Activated T-cell treated with anti-CD3 and anti-CD28 coated beads for 1 hour (primary cell): ENCODE results near the gene BTBD16.

ENCODE experiments used
- DNase-seq: peaks from one replicate; pipeline ENCODE4 v3.0.0-alpha.2; 2020; ENCODE audit warnings: low read depth

Gene BTBD16

DNA sequence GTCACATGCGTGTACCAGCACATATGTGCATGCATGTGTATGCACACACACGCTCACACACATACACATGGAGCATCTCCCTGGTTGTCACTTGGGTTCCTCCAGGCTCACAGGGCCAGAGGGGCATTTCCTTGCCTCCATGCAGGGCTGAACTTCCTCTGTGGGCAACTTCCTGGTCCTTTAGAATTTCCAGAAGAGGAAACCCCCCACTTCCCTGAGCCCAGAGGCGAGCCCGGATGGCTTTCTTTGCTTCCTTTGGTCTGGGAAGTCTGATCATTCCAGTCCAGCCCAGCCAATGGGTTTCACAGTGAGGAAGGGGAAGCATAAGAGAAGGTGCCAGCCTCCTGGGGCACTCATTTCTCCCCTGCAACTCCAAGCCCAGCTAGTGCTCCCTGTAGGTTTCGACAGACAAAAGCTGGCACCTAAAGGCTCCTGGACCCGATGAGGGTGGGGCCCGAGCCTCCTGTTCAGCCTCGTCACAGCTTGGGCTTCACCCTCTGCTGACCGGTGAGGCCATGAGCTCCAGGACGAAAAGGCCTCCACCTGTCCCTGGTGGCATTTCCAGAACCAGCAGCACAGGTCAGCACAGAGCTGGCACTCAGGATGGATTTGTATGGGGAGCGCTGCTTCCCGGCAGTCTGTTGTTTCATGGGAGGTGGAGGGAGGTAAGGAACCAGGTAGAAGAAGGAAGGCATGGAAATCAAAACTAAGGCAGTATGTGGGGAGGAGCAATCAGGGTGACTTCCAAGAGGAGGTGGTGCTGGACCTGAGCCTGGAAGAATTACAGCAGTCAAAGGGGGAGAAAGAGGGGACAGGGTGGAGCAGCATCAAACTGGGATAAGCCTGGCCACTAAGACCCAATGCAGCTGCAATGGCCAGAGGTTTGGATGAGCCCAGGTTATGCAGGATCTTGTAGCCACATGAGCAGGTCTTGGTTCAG, 23.7 kb downstream of the BTBD16 start:
- no peak for DNase-seq

DNA sequence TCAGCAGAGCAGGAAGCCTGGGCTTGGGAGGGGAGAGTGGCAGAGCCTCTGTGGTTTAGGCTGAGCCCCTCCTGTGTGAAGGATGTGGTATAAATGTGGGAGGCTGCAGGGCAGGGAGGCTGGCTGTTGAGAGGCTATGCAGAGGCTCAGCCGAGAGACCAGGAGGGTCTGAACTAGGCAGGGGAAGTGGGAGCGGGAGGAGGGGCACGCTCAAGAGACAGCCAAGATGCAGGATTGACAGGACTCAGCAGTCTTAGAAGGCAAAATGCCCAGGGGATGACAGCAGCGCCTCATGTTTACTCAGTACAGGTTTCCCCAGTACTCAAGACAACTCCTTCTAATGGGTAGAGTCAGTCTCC, 24.3 kb downstream of the BTBD16 start:
- no peak for DNase-seq

DNA sequence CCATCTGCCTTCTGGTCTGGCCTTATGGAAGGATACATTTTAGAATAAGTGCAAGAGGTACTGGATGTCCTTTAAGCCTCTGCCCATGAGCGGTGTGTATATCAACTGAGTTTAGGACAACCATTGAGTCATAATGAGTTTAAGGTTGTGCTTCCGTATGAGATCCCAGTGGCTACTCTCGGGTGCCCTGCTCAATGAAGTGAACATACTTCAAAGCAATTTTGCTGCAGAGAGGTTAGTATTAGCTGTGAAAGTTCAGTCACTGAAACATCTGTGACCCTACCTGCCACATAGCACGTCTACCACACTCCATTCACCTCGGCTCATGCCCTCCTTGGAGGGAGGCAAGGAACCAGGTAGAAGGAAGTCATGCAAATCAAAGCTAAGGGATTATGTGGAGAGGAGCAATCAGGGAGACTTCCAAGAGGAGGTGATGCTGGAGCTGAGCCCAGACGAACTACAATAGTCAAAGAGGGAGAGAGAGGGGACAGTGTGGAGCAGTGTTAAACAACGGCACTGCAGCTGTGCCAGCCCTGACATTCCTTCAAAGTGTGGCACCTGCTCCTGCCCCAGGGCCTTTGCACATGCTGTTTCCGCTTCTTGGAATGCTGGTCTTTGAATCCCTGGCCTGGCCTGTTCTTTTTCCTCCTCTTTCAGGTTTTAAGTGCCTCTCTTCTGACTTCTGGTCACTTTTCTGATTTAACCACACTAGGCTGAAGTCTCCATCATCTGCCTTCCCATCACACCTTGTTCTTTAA, 25.4 kb downstream of the BTBD16 start:
- DNase-seq = no peak

DNA sequence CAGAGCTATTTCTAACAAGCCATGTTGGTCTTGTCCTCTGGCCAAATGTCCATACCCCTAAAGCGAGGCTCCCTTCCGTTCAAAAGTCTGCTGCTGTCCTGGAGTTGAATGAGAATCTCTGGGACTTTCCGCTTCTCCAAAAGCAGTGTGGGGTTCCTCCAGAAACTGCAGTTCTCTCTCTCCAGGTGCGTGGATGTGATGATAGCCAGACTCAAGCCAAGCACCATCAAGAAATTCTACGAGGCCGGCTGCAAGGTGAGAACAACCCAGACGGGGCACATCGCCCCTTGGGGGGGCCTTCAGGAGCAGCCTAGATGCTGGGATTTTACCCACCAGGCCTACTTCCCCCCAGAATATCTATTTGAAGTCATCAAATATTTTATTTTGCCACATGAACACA, 26.5 kb downstream of the BTBD16 start:
- no peak for DNase-seq

DNA sequence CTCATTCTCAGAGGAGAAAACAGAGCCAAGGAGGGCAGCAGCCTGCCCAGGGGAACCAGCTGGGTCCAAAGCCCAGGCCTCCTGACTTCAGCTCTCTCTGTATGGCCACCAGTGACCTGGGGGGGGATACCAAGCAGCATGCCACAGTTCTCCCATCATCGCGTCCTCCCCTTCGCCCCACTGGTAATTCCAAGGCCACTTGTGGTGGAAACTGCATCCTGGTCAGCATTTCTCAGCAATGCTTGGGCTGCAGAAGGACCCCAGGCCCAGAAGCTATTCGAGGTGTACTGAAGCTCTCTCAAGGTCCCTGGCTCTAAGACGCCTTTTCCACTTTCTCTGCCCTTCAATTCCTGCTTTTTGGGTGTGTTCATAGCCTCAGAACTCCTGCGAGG, 27.1 kb downstream of the BTBD16 start:
- DNase-seq = no peak

DNA sequence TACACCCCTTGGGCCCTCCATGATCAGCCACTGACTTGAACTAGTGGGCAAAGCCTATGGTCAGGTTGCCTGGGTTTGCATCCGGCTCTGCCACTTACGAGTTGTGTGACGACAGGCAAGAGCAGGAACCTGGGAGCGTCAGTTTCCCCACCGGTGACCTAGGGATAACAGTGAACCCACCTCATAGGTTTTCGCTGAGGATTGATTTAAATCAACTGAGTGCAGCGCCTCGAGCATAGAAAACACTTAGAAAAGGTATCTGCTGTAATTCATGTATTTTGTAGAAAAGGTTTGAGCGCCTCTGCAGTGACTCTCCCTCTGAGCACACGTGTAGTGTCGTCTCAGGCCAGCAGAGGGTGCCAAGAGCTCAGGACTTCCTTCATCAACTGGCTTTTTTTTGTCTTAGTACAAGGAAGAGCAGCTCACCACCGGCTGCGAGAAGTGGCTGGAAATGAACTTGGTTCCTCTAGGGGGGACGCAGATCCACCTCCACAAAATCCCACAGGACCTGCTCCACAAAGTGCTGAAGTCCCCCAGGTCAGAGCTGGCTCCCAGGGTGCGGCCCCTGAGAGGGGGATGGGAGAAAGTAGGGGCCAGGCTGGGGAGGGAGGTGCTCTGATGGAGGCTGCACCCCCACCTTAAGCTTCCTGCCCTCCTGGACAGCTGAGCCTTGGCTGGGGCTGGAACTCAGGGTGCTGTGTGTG, 27.7 kb downstream of the BTBD16 start:
- peak; percentile 59 for DNase-seq

DNA sequence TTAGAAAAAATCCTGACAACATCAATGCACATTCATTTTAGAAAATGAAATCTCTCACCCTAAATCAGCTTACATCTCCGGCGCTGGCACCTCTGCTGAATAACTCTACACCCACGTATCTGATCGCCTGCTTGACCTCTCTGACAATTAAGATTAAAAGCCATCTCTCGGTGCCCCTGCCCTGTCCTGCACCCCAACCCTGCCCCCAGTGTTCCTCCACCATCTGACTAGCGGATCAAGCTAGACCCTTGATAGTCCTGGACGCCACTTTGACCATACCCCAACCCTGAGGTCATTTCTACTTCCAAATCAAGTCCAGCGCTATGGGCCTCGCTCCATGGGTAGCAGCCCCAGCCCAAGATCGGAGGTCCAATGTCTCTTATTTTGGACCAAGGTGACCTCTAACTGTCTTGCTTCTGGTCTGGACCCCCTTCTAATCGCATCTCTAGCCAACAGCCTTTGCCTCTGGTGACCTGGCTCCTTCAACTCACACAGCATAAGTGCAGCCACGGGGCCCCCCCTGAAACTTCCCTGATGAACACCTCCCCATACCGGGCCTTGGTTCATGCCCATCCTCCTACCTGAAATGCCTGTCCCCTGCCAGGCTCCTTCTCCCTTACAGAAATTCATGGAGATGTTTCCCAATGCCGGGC, 28.5 kb downstream of the BTBD16 start:
- no peak for DNase-seq

DNA sequence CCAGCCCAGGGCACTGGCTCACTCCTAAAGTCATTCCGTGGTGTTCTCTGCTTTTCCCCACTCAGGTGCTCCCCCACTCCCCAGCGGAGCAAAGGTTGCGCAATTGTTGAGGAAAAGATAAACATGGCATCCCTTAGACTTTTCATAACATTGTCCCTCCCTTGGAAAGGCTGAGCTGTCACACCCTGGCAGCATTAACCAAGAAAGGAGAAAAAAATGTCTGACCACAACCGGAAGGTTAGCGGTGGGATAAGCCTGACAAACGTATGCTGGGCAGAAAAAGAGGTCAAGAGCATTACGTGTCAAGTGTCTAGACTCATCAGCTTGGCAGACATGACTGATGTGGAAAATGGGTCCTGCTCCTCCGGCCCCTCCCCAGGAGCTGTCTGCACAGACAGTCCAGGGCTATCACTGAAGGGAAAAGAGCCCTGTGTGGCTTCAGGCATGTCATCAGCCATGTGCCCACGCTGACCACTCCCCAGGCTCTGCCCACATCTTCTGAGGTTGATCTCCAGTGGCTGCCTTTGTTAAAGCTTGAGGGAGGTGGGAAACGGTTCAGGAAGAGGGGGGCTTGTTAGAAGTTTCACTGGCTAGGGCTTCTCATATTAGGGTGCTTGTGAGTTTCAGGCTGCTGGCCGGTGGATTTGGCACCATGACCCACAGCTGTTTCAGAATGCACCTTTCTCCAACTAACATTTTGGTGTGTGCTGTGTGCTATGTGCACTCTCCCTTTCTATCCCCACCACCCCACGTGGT, 30.1 kb downstream of the BTBD16 start:
- no peak for DNase-seq

DNA sequence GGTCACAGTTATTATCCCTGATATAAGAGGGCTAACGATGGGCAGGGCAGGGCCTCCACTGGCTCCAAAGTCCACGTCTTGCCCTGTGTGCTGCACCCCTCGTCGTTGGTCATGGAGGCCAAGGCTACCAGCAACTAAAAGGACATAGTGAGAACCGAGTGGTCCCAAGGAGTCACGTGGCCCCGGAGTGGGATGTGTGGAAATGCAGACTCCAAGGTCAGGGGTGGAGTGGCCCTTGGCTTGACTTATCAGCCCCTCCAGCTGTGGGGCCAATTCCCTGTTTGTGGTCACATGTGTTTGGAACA, 30.7 kb downstream of the BTBD16 start:
- DNase-seq = no peak

DNA sequence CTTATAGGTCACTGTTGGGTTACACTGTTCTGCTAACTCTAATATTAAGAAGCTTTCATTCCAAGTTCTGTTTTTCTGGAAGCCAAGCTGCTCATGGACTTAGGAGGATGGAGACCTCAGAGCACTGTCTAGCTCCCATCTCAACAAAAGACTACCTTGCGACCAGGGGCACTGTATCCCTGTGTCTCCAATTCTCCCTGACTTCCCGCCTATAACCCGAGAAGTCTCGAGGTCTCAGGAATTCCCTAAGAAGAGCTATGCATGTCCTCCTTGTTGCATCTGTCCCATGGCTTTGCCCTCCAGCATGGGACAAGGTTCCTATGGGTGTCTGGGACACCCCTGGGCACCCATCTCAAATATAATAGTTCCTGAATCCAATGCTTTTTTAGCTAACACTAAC, 31.2 kb downstream of the BTBD16 start:
- no peak for DNase-seq

DNA sequence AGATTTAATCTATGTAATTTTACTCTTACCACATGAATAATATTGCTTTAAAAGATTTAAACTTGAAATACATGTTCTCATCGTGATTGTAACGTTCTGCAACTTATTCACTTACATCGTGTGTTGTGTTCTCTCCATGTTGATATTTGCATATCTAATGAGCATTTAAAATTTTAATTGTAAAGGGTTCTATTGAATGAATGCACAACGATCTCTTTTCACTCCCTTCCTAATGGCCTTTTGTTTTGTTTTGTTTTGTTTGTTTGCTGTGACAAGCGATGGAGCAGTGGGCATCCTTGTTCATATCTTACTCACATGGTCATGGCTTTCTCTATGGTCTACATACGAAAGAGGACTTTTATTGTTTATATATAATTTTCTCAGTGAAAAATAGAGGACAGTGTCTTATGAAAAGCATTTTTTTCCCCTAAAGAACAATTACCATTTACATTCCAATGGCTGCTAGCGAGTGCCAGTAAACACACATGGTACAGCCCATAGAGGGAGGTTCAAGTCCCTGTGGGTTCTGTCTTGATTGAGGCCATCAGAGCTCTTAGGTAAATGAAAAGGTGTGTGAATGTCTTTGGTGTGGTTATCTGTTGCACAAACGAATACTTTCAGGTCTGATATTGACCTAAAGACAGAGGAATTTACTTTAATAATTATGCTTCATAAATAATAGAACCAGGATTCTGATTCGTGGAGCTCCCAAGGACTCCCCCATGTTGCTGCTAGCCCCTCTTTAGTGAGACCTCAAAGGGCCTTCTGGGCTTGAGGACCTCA, 32.4 kb downstream of the BTBD16 start:
- DNase-seq = no peak

DNA sequence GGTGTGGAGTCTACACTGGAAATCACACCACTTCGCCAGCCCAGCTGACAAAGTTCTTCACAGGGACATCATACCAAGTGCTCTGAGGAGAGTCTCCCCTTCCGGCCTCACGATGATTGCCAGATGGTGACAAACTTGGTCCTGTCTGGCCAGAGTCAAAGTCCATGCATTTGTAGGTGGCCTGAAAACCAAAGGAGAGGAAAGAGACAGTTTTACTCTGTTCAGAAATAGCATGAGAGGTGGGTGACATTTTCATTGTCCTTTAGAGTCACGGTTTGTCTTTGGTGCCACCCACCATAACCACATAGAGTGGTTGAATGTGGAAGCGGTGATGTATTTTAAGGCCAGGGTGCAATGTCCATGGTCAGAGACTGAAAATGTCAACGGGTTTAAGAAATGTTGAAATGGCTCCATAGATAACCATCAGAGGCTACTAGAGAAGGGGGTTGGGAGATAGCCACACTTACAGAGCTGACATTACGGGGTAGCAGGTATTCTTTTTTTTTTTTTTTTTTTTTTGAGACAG, 33.0 kb downstream of the BTBD16 start:
- no peak for DNase-seq

DNA sequence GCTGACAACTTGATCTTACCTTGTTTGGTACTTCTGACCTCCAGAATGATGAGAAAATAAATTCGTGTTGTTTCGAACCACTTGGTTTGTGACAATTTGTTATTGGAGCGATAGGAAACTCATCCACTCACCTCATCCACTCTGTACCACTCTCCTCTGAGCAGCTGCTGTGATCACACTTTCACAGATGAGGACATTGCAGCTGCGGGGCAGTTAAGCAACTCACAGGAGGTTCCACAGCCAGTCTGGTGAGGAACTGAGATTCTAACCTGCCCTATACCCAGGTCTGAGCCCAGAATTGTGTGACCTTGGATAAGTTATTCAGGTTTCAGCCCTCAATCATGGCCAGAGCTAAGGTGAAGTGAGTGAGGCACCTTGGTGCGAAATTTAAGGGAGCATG, 35.2 kb downstream of the BTBD16 start:
- DNase-seq = no peak

DNA sequence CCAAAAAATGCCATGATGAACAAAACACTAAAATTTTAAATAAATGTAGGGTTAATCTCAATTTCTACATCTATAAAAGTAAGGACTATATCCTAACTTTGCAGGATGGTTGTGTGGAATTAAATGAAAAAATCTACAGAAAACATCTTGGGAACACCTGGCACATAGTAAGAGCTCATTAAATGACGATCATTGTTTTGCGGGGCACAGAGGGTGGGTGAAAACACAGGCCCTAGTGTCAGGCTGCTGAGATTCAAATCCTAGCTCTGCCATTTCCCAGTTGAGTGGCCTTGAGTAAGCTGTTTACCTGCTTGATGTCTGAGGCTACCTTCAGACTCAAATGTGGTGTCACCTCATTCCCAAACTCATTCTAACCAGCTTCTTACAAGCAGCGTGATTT, 35.6 kb downstream of the BTBD16 start:
- DNase-seq = no peak

DNA sequence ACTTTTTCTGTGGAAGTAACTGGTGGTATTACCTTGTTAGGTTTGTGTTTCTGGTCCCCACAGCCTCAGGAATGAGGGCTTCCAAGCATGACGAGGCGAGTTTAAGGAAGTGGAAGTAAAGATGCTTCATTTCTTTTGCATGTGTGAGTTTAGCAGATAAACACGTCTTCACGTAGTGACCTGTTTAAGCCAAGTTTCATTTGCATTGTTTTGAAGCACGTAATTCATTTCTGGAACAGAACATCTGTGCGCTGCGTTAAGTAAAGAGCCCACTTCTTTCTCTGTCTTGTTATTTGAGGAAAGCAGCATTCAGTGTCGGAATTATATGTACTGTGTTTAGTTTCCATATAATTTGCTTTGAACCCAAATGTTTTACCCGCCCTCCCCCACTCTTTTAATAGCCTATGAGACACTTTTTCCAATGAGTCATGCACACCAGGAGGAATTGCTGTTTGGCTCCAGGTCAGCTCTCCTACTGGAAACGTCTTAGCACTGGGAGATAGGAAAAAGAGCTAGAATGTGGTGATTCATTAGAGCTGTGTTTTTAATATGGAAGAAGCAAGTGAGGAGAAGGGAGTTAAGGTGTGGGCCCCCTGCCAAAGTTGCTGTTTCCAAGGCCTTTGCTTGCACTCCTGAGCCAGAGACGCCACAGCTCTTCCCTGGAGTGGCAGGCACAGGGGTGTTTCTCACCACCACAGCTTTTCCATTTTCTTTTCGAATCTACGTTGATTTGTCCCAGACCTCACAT, 36.7 kb downstream of the BTBD16 start:
- no peak for DNase-seq

DNA sequence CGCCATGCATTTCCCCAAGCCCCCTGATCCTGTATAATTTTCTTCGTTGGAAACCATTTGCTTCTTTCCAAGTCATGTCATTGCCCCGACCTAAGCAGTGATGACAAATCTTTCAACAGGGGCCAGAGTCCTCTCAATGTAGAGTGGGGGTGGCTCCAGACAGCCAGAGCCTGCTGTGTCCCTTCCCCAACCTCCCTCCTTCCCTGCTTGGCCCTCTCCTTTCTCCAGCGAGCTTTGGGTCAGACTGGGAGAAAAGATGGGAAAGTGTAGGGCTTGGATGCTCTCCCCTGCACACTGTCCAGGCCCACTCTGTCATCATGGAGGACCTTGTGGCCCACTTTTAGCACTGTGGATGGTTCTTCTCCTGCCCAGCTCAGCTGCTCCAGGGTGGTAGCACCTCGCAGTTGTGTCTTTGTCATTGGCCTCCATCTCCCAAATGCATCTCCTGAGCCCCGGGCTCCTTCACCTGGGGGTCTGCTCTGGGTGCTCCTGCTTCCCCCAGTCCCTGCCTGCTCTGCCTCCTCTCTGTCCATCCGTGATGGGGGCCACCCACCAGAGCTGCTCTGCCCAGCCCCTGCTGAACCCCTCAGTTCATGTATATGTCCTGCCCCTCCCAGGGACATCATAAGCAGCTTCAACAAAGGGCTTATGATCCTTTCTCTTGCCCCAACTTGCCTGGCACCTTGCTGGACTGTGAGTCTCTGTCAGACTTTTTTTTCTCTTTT, 37.5 kb downstream of the BTBD16 start:
- DNase-seq = no peak

DNA sequence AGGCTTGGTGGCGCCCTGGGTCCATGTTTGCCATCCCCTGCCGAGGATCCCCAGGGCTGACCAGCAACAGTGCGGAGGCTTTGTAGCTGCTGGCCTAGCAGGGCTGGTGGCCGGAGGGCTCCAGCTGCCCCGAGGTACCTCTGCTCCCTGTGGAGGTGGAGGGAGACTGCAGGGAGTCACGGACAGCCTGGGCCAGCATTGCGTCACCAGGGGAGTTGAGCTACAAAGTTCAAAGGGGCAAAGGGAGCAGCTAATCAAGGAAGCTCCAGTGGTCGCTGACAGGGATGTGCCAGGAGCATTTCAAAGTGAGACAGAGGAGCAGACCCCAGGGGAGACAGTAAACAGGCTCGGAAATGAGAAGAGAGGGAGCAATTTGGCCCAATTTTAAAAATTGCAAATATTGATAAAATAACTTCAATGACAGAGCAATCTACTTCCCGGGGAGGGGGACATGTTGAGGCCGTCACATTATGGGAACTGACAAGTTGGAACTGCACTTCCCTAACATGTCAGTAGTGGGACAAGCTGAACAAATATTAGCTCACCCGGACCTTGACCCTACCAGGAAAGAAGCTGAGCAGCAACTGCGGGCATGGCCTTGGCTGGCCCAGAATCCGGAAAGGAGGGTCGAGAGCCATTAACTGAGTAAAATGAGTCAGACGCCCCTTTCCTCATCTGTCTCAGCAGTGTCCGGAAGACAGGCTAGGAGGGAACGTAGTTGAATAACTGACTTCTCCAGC, 39.4 kb downstream of the BTBD16 start:
- no peak for DNase-seq

DNA sequence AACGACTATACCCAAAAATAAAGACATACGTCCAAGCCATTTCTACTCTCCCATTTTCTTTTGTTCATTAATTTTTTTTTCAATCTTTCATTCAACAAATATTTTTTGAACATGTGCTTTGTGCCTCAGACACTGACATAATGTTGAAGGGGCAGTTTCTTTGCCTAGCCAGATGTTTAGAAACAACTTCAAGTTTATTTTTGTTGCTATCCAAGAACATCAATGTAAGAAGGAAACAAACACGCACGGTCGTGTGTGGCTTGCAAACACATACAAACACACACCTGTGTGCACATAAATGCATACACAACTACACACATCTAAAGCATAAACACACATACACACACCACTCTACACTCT, 39.9 kb downstream of the BTBD16 start:
- no peak for DNase-seq

DNA sequence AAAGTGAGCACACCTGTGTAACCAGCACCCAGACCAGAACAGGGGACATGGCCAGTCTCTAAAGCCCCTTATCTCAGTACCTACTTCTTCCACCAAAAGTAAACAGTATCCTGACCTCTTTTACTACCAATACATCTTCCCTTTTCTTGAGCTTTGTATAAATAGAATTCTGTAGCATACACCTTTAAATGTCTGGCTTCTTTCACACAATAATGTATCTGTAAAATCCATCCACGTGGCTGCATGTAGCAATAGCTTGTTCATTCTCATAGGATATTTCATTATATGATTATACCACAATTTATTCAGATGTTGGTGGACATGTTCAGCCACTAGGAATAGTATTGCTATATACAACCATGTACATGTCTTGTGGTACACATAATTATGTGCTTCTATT, 40.6 kb downstream of the BTBD16 start:
- no peak for DNase-seq
